Liver (tissue), 9 donors: ENCODE results near the gene PSMB7. TPM values are rescaled to one million over a fixed set of nuclear protein-coding genes. Genes with fewer than 3 reads are reported as not detected.

ENCODE experiments used
- DNase-seq: peaks from one replicate; pipeline ENCODE4 v3.0.0-alpha.2; 2017; ENCODE audit warnings: low spot score
- H3K27ac ChIP-seq, 2 donors: one replicate each; pipeline ENCODE4 v1.7.0; 2013; ENCODE audit warnings: inconsistent platforms in 2 of 2, low read length in 2 of 2, control low read depth in 1 of 2, low read depth in 1 of 2, mild to moderate bottlenecking in 1 of 2
- H3K27me3 ChIP-seq, 4 donors: one replicate each; pipeline versions ENCODE4 v1.6.1 to v1.7.0; 2013; ENCODE audit warnings: low read length in 3 of 4, inconsistent platforms in 1 of 4, mild to moderate bottlenecking in 1 of 4, moderate library complexity in 1 of 4; ENCODE audit not compliant: control insufficient read depth in 4 of 4, insufficient read depth in 4 of 4
- H3K36me3 ChIP-seq, 4 donors: one replicate each; pipeline versions ENCODE4 v1.6.1 to v1.7.0; 2013; ENCODE audit warnings: low read length in 3 of 4, mild to moderate bottlenecking in 3 of 4, low read depth in 1 of 4, moderate library complexity in 1 of 4; ENCODE audit not compliant: control insufficient read depth in 4 of 4, insufficient read depth in 3 of 4
- H3K4me1 ChIP-seq, 4 donors: one replicate each; pipeline versions ENCODE4 v1.6.1 to v1.7.0; 2013; ENCODE audit warnings: low read length in 3 of 4, mild to moderate bottlenecking in 3 of 4, moderate library complexity in 1 of 4; ENCODE audit not compliant: control insufficient read depth in 4 of 4, insufficient read depth in 4 of 4
- H3K4me3 ChIP-seq, 3 donors: one replicate each; pipeline versions ENCODE4 v1.6.1 to v1.7.0; 2013; ENCODE audit warnings: low read length in 3 of 3, control low read depth in 1 of 3, low read depth in 1 of 3, mild to moderate bottlenecking in 1 of 3
- H3K9ac ChIP-seq, 2 donors: one replicate each; pipeline ENCODE4 v1.7.0; 2013; ENCODE audit warnings: low read length in 2 of 2, mild to moderate bottlenecking in 2 of 2, moderate library complexity in 2 of 2, control low read depth in 1 of 2, low read depth in 1 of 2
- H3K9me3 ChIP-seq, 4 donors: one replicate each; pipeline versions ENCODE4 v1.6.1 to v1.7.0; 2013; ENCODE audit warnings: low read length in 3 of 4; ENCODE audit not compliant: control insufficient read depth in 4 of 4
- EGR1 ChIP-seq, 2 donors: IDR thresholded peaks; 2 replicates each; pipeline ENCODE4 v1.6.1; 2016 to 2018; ENCODE audit warnings: antibody characterized with exemption in 2 of 2, low read depth in 2 of 2
- FOXA1 ChIP-seq: IDR thresholded peaks from 2 replicates; pipeline ENCODE4 v1.6.1; 2016; ENCODE audit warnings: antibody characterized with exemption
- FOXA2 ChIP-seq: IDR thresholded peaks from 2 replicates; pipeline ENCODE4 v1.6.1; 2016; ENCODE audit warnings: antibody characterized with exemption
- GABPA ChIP-seq, 2 donors: IDR thresholded peaks in 1 of 2; conservative IDR thresholded peaks in 1 of 2; 2 replicates each; pipeline ENCODE4 v1.6.1; 2016; ENCODE audit warnings: antibody characterized with exemption in 2 of 2, mild to moderate bottlenecking in 1 of 2, moderate library complexity in 1 of 2
- HNF4A ChIP-seq, 2 donors: conservative IDR thresholded peaks; 2 replicates each; pipeline ENCODE4 v1.6.1; 2016; ENCODE audit warnings: antibody characterized with exemption in 2 of 2, mild to moderate bottlenecking in 2 of 2
- HNF4G ChIP-seq: IDR thresholded peaks from 2 replicates; pipeline ENCODE4 v1.6.1; 2016; ENCODE audit warnings: antibody characterized with exemption
- JUND ChIP-seq, 2 donors: IDR thresholded peaks; 2 replicates each; pipeline ENCODE4 v1.6.1; 2016; ENCODE audit warnings: antibody characterized with exemption in 2 of 2
- NR2F2 ChIP-seq: IDR thresholded peaks from 2 replicates; pipeline ENCODE4 v1.6.1; 2016; ENCODE audit warnings: antibody characterized with exemption
- RAD21 ChIP-seq, 2 donors: IDR thresholded peaks; 2 replicates each; pipeline ENCODE4 v1.6.1; 2016; ENCODE audit warnings: antibody characterized with exemption in 2 of 2, mild to moderate bottlenecking in 2 of 2
- REST ChIP-seq: IDR thresholded peaks from 2 replicates; pipeline ENCODE4 v1.6.1; 2016; ENCODE audit warnings: antibody characterized with exemption, mild to moderate bottlenecking
- RXRA ChIP-seq, 2 donors: IDR thresholded peaks; 2 replicates each; pipeline ENCODE4 v1.6.1; 2017 to 2018; ENCODE audit warnings: antibody characterized with exemption in 2 of 2, mild to moderate bottlenecking in 1 of 2
- SP1 ChIP-seq: IDR thresholded peaks from 2 replicates; pipeline ENCODE4 v1.6.1; 2018; ENCODE audit warnings: antibody characterized with exemption, mild to moderate bottlenecking
- TAF1 ChIP-seq: conservative IDR thresholded peaks from 2 replicates; pipeline ENCODE4 v1.6.1; 2016; ENCODE audit warnings: antibody characterized with exemption, mild to moderate bottlenecking
- WGBS: extraction: QIAGEN DNeasy Blood & Tissue Kit; methylation state at CpG from one replicate; pipeline ENCODE4 v1.1.7; 2013; 5-methylcytosine and 5-hydroxymethylcytosine counted together
- polyA plus RNA-seq, 2 donors: library from polyadenylated mRNA; stranded (reverse) in 1 of 2; unstranded in 1 of 2; fragments of 200-250 nt in 1 of 2; fragments of >200 nt in 1 of 2; fragmentation: Nextera tagmentation in 1 of 2; extraction: Ambion mirVana in 1 of 2; gene quantifications; one replicate each; pipeline versions ENCODE4 v1.2.1 to v1.2.3, GENCODE V29; 2013 to 2015
- total RNA-seq, 2 donors: library from RNA; depleted of rRNA; stranded (reverse); fragments of >200 nt; gene quantifications; one replicate each; pipeline ENCODE4 v1.2.3, GENCODE V29; 2014
- TF ChIP-seq, protein P1 (sequence below): IDR thresholded peaks from 2 replicates; pipeline ENCODE4 v1.6.1; 2016; ENCODE audit warnings: antibody characterized with exemption
- TF ChIP-seq, protein P2 (sequence below): IDR thresholded peaks from 2 replicates; pipeline ENCODE4 v1.6.1; 2016; ENCODE audit warnings: antibody characterized with exemption
- TF ChIP-seq, protein P3 (sequence below): IDR thresholded peaks from 2 replicates; pipeline ENCODE4 v1.6.1; 2016; ENCODE audit warnings: antibody characterized with exemption
- TF ChIP-seq, protein P4 (sequence below): fragments of 150-350 bp; IDR thresholded peaks from 2 replicates; pipeline ENCODE4 v1.5.1; 2017; ENCODE audit warnings: improper control_type of control experiment, low read depth, low read length; ENCODE audit not compliant: missing input control
- donor health status: healthy.
- donor health status: healthy.
- donor health status: healthy.
- donor health status: healthy.
- donor health status: healthy.

Gene PSMB7
- total and polyA plus RNA-seq, 4 donors = 90.9 to 183 (median 134) TPM

GRCh38 chr9:124386201-124386600 is 29.0 kb downstream of the PSMB7 start (continued):
- peak in 1 of 2 donors; percentile 39 for TF ChIP-seq EGR1 (IDR thresholded peaks at IDR 0.05; ENCODE audit: low read depth in 2 of 2)
- TF ChIP-seq TAF1 = peak; percentile 44
- TF ChIP-seq, protein P1, sequence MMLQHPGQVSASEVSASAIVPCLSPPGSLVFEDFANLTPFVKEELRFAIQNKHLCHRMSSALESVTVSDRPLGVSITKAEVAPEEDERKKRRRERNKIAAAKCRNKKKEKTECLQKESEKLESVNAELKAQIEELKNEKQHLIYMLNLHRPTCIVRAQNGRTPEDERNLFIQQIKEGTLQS = peak; percentile 91

DNA sequence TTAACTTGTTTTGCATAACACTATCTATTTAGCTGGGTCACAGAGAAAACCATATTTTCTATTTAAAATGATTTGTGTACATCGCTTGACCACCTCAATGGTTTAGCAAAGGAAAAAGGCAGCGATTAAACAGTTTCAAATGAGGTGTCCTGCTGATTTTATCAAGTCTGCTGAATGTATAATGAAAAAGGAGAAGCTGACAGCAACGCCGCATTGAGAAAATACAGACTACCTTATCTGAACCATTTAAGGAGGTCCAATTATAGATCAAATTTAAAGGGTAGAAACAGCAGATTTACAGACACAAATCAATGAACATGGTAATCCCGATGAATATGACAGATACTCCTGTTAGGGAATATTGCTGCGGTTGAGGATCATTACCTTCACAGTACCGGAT is 29.6 kb downstream of the PSMB7 start:
- Histone ChIP-seq H3K9ac (peak overlapping the region; percentile 23 to 89), H3K27me3 (no peaks in the 10 kb centered on the region), H3K27ac (peak overlapping the region; percentile 81 to 95), H3K9me3 (no peaks in the 10 kb centered on the region), H3K4me1 (peaks cover 21 to 68% (median 43%) of the 10 kb centered on the region in 4 donors), H3K36me3 (peaks cover 0 to 8% (median 5%) of the 10 kb centered on the region in 4 donors), H3K4me3 (peak overlapping the region; percentile 20 to 42 (median 29))
- TF ChIP-seq, protein P2, sequence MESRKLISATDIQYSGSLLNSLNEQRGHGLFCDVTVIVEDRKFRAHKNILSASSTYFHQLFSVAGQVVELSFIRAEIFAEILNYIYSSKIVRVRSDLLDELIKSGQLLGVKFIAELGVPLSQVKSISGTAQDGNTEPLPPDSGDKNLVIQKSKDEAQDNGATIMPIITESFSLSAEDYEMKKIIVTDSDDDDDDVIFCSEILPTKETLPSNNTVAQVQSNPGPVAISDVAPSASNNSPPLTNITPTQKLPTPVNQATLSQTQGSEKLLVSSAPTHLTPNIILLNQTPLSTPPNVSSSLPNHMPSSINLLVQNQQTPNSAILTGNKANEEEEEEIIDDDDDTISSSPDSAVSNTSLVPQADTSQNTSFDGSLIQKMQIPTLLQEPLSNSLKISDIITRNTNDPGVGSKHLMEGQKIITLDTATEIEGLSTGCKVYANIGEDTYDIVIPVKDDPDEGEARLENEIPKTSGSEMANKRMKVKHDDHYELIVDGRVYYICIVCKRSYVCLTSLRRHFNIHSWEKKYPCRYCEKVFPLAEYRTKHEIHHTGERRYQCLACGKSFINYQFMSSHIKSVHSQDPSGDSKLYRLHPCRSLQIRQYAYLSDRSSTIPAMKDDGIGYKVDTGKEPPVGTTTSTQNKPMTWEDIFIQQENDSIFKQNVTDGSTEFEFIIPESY = no peak
- TF ChIP-seq RXRA (IDR thresholded peaks at IDR 0.05) (no peak), REST (no peak), GABPA (IDR thresholded peaks at IDR 0.05 in 1 of 2, conservative IDR thresholded peaks at IDR 0.05 in 1 of 2) (no peak), FOXA1 (no peak), NR2F2 (no peak), EGR1 (IDR thresholded peaks at IDR 0.05; ENCODE audit: low read depth in 2 of 2) (no peak), HNF4G (no peak), TAF1 (no peak), FOXA2 (no peak), JUND (IDR thresholded peaks at IDR 0.05) (no peak), RAD21 (IDR thresholded peaks at IDR 0.05) (no peak), SP1 (no peak), HNF4A (conservative IDR thresholded peaks at IDR 0.05) (no peak)
- TF ChIP-seq, protein P3, sequence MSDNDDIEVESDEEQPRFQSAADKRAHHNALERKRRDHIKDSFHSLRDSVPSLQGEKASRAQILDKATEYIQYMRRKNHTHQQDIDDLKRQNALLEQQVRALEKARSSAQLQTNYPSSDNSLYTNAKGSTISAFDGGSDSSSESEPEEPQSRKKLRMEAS = no peak
- TF ChIP-seq, protein P4, sequence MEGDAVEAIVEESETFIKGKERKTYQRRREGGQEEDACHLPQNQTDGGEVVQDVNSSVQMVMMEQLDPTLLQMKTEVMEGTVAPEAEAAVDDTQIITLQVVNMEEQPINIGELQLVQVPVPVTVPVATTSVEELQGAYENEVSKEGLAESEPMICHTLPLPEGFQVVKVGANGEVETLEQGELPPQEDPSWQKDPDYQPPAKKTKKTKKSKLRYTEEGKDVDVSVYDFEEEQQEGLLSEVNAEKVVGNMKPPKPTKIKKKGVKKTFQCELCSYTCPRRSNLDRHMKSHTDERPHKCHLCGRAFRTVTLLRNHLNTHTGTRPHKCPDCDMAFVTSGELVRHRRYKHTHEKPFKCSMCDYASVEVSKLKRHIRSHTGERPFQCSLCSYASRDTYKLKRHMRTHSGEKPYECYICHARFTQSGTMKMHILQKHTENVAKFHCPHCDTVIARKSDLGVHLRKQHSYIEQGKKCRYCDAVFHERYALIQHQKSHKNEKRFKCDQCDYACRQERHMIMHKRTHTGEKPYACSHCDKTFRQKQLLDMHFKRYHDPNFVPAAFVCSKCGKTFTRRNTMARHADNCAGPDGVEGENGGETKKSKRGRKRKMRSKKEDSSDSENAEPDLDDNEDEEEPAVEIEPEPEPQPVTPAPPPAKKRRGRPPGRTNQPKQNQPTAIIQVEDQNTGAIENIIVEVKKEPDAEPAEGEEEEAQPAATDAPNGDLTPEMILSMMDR = no peak
- TF ChIP-seq, protein P1 = no peak
- whole genome bisulfite sequencing = 50% methylated on average over 7 of the region's 7 CpGs
- DNase-seq = no peak
